Thoracic aorta (tissue), 2 donors: ENCODE results near the gene IL36RN. TPM values are rescaled to one million over a fixed set of nuclear protein-coding genes. Genes with fewer than 3 reads are reported as not detected.

Source experiments
- ATAC-seq: fragments of 150-250 bp; one replicate; pipeline ENCODE4 v1.8.0; 2017; ENCODE audit warnings: low read depth; ENCODE audit not compliant: insufficient number of reproducible peaks, low FRiP score
- DNase-seq: peaks from one replicate; pipeline ENCODE4 v3.0.0-alpha.2; 2020; ENCODE audit warnings: low spot score
- H3K27ac ChIP-seq, 2 donors: fragments of 200-600 bp; sonication (generic); 1 replicate in 1 of 2; 2 replicates in 1 of 2; pipeline ENCODE4 v1.5.1; 2016; ENCODE audit warnings: mild to moderate bottlenecking in 2 of 2, moderate library complexity in 2 of 2
- H3K27me3 ChIP-seq: fragments of 200-600 bp; sonication (generic); replicated peaks from 2 replicates; pipeline ENCODE4 v1.6.0; 2016; ENCODE audit warnings: mild to moderate bottlenecking; ENCODE audit not compliant: insufficient read depth
- H3K36me3 ChIP-seq: fragments of 200-600 bp; sonication (generic); one replicate; pipeline ENCODE4 v1.5.1; 2016
- H3K4me1 ChIP-seq, 2 donors: fragments of 200-600 bp; sonication (generic); 1 replicate in 1 of 2; 2 replicates in 1 of 2; pipeline versions ENCODE4 v1.5.1 to v1.6.0; 2016; ENCODE audit warnings: low read depth in 2 of 2, mild to moderate bottlenecking in 1 of 2; ENCODE audit not compliant: control insufficient read depth in 1 of 2
- H3K4me3 ChIP-seq: fragments of 200-600 bp; sonication (generic); 2 replicates; pipeline ENCODE4 v1.5.1; 2016; ENCODE audit warnings: mild to moderate bottlenecking
- H3K9me3 ChIP-seq: fragments of 200-600 bp; sonication (generic); 2 replicates; pipeline ENCODE4 v1.5.1; 2016
- total RNA-seq, 2 donors: library from RNA; depleted of rRNA; stranded (reverse); fragments of >200 nt; gene quantifications; one replicate each; pipeline versions ENCODE4 v1.1.0 to v1.2.3, GENCODE V29; 2016
- TF ChIP-seq, protein P1 (sequence below): fragments of 200-600 bp; sonication (generic); IDR thresholded peaks from one replicate; pipeline ENCODE4 v1.5.1; 2019; ENCODE audit warnings: antibody characterized with exemption

Gene IL36RN
- total RNA-seq, 2 donors from 2014 or later: not detected

DNA sequence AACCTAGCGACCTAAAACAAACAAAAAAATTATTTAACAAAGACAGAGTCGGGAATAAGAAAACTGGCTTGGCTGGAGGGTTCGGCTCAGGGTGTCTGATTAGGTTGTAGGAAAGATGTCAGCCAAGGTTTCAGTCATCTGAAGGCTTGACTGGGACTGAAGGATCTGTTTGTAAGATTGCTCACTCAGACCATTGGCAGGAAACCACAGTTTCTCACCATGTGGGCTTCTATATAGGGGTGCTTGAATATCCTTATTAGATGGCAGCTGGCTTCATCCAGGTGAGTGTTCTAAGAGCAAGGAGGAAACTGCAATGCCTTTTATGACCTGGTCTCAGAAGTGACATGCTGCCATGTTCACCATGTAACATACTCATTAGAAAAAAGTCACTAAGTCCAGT, 5.3 kb upstream of the IL36RN start:
- Histone ChIP-seq H3K27ac (no peak overlapping the region), H3K27me3 (no peaks in the 10 kb centered on the region), H3K4me1 (no peaks in the 10 kb centered on the region), H3K4me3 (no peak overlapping the region), H3K36me3 (no peaks in the 10 kb centered on the region), H3K9me3 (no peaks in the 10 kb centered on the region)
- TF ChIP-seq, protein P1, sequence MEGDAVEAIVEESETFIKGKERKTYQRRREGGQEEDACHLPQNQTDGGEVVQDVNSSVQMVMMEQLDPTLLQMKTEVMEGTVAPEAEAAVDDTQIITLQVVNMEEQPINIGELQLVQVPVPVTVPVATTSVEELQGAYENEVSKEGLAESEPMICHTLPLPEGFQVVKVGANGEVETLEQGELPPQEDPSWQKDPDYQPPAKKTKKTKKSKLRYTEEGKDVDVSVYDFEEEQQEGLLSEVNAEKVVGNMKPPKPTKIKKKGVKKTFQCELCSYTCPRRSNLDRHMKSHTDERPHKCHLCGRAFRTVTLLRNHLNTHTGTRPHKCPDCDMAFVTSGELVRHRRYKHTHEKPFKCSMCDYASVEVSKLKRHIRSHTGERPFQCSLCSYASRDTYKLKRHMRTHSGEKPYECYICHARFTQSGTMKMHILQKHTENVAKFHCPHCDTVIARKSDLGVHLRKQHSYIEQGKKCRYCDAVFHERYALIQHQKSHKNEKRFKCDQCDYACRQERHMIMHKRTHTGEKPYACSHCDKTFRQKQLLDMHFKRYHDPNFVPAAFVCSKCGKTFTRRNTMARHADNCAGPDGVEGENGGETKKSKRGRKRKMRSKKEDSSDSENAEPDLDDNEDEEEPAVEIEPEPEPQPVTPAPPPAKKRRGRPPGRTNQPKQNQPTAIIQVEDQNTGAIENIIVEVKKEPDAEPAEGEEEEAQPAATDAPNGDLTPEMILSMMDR: no peak
- no peak for DNase-seq
- ATAC-seq: no peak

DNA sequence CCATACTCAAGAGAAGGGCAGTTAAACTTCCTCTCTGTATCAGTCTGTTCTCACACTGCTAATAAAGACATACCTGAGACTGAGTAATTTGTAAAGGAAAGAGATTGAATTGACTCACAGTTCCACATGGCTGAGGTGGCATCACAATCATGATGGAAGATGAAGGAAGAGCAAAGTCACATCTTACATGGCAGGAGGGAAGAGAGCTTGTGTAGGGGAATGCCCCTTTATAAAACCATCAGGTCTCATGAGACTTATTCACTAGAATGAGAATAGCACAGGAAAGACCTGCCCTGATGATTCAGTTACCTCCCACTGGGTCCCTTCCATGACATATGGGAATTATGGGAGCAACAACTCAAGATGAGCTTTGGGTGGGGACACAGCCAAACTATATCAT, 4.9 kb upstream of the IL36RN start:
- Histone ChIP-seq H3K9me3 (no peaks in the 10 kb centered on the region), H3K27me3 (no peaks in the 10 kb centered on the region), H3K4me1 (no peaks in the 10 kb centered on the region), H3K27ac (no peak overlapping the region), H3K4me3 (no peak overlapping the region), H3K36me3 (no peaks in the 10 kb centered on the region)
- TF ChIP-seq, protein P1: no peak
- DNase-seq (no peak), ATAC-seq (no peak)

DNA sequence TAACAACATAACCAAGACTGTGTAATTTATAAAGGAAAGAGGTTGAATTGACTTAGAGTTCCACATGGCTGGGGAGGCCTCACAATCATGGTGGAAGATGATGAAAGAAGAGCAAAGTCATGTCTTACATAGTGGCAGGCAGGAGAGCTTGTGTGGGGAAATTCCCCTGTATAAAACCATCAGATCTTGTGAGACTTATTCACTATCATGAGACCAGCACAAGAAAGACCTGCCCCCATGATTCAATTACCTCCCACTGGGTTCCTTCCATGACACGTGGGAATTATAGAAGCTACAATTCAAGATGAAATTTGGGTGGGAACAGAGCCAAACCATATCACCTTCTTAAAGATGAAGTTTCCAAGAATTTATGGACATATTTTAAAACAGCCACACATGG, 2.5 kb upstream of the IL36RN start:
- TF ChIP-seq, protein P1: no peak
- ATAC-seq (no peak), DNase-seq (no peak)
- Histone ChIP-seq H3K4me3 (no peak overlapping the region), H3K36me3 (no peaks in the 10 kb centered on the region), H3K4me1 (no peaks in the 10 kb centered on the region), H3K27ac (no peak overlapping the region), H3K9me3 (no peaks in the 10 kb centered on the region), H3K27me3 (no peaks in the 10 kb centered on the region)

DNA sequence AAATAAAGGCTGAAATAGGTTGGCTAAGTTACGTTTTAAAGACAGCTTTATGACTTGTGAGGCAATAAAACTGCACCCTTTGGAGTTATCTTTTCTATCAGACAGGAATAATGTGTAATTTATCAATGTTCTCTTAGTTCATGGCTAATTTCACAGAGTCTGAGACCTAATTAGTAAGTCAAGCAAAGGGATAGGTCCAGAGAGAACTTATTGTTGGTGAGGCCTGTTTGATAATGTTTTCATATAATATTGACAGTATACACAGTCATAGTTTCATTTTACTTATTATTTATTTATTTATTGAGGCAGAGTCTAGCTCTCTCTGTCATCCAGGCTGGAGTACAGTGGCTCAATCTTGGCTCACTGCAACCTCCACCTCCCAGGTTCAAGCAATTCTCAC, 1.9 kb upstream of the IL36RN start:
- TF ChIP-seq, protein P1: no peak
- no peaks in the 10 kb centered on the region for H3K36me3 ChIP-seq
- no peak overlapping the region for H3K27ac ChIP-seq
- no peaks in the 10 kb centered on the region for H3K4me1 ChIP-seq
- no peak overlapping the region for H3K4me3 ChIP-seq
- no peaks in the 10 kb centered on the region for H3K9me3 ChIP-seq
- DNase-seq (no peak), ATAC-seq (no peak)
- no peaks in the 10 kb centered on the region for H3K27me3 ChIP-seq

DNA sequence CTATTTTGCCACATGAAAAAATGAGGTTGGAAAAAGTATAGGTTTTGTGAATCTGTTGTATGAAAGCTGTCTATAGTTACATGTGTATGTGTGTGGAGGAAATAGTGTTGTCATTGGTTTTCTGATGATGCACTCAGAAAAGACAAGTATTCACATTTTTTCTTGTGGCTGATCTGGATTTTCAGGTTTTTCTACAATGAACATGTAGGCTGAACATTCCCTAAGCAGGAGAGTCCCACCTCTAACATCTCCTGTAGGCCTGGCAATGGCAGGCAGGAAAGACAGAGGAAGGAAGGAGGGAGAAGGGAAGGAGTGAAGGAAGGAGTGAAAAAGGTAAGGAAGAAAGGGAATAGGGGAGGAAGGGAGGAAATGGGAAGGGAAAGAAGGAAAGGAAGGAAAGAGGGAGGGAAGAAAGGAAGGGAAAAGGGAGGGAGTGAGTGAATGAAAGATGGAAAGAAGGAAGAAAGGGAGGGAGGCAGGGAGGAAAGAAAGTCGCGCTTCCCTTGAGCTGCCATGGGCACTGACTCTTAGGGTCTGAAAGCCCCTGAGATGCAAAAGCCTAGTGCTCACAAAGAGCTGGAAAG, 495 bp upstream of the IL36RN start:
- ATAC-seq (no peak), DNase-seq (no peak)
- Histone ChIP-seq H3K27ac (no peak overlapping the region), H3K9me3 (no peaks in the 10 kb centered on the region), H3K36me3 (no peaks in the 10 kb centered on the region), H3K4me3 (no peak overlapping the region), H3K4me1 (no peaks in the 10 kb centered on the region), H3K27me3 (no peaks in the 10 kb centered on the region)
- TF ChIP-seq, protein P1: no peak
